ENCODE results near the gene EMC8.

Gene EMC8

DNA sequence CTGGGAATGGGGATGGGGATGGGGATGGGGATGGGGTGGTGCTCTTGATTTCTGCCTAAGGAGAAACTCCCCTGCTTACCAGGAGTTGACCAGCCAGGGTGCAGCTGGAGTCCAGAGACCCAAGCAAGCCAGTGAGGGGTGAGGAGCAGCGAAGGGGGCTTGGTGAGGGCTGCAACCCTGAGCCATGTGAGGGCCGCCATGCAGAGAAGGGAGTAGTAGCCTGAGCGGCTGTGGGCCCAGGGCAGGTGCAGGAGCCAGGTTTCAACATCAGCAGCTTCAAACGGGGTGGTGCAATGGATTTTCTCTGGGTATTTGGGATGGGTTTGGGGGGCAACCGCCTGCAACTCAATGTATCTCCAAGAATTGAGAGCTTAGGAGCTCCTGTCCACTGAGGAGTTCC is 35.4 kb upstream of the EMC8 start:
- no peaks in the 10 kb centered on the region for H3K36me3 ChIP-seq (ENCODE audit: control insufficient read depth, insufficient read depth, low read length)
- H3K9me3 ChIP-seq (ENCODE audit: control insufficient read depth, low read length), result no peaks in the 10 kb centered on the region
- no peak overlapping the region for H3K27ac ChIP-seq (ENCODE audit: low read depth, low read length, severe bottlenecking)
- no peak overlapping the region for H3K4me3 ChIP-seq (ENCODE audit: extremely low read depth, insufficient read depth, low read length, poor library complexity, severe bottlenecking)
- H3K4me1 ChIP-seq (ENCODE audit: control insufficient read depth, insufficient read depth, low read length, poor library complexity, severe bottlenecking), result no peaks in the 10 kb centered on the region
- WGBS, 2 experiments (ENCODE audit: insufficient coverage in 2 of 2), result 81 to 87% methylated on average over 3 to 5 of the region's 5 CpGs

DNA sequence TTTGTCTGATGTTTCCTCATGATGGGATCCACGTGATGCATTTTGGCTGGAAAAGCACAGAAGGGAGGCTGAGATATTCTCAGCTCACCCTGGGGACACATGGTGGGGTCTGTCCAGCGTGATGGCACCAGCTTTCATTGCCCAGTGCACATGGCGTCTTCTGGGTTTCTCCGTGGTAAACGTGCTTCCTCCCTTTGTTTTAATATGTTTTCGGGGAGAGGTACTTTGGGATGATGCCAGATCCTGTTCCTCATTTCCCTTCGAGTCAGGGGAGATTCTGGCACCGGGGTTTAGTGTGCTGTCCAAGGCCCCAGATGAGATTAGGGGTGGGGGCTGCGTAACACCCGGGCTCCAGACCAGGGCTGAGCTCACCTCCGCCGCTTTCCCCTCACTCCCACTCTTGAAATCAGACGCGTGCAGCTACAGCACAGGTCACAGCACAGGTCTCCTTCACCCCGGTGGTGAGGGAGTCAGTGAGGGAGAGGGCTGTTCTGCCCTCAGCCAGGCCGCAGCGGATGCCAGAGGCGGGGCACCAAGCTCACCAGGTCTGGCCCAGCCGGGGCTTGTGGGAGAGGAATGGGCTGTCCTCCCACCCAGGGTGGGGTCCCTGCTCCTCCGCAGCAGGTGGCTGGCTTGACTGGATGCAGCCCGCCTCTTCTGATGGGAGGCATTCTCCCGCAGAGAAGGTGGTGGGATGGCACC is 34.0 kb upstream of the EMC8 start:
- Histone ChIP-seq H3K36me3 (ENCODE audit: control insufficient read depth, insufficient read depth, low read length) (no peaks in the 10 kb centered on the region), H3K4me3 (ENCODE audit: extremely low read depth, insufficient read depth, low read length, poor library complexity, severe bottlenecking) (no peak overlapping the region), H3K4me1 (ENCODE audit: control insufficient read depth, insufficient read depth, low read length, poor library complexity, severe bottlenecking) (no peaks in the 10 kb centered on the region), H3K27ac (ENCODE audit: low read depth, low read length, severe bottlenecking) (no peak overlapping the region), H3K9me3 (ENCODE audit: control insufficient read depth, low read length) (no peaks in the 10 kb centered on the region)
- WGBS, 2 experiments (ENCODE audit: insufficient coverage in 2 of 2), result 90% methylated on average over 14 of the region's 22 CpGs

GRCh38 chr16:85832570-85833218 is 33.4 kb upstream of the EMC8 start:
- Histone ChIP-seq H3K9me3 (ENCODE audit: control insufficient read depth, low read length) (no peaks in the 10 kb centered on the region), H3K4me1 (ENCODE audit: control insufficient read depth, insufficient read depth, low read length, poor library complexity, severe bottlenecking) (no peaks in the 10 kb centered on the region), H3K27ac (ENCODE audit: low read depth, low read length, severe bottlenecking) (no peak overlapping the region), H3K4me3 (ENCODE audit: extremely low read depth, insufficient read depth, low read length, poor library complexity, severe bottlenecking) (no peak overlapping the region), H3K36me3 (ENCODE audit: control insufficient read depth, insufficient read depth, low read length) (no peaks in the 10 kb centered on the region)
- 71 to 81% methylated on average over 21 of the region's 21 CpGs for WGBS, 2 experiments (ENCODE audit: insufficient coverage in 2 of 2)

DNA sequence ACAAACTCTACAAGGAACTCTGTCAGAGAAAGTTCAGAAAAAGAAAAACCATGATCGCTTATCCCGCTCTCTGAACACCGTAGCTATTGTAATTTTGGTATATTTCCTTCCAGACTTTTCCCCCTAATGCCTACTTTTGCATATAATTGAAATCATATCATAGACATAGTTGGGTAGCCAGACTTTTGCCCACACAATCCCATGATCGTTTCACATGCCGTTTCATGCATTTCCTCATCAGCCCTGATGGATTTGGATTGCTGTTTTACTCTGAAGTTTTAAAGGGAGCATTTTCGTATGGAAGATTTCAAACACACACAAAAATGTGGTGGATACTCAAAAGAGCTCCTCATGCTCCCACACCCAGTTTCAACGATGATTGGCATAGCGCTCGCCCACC is 31.5 kb upstream of the EMC8 start:
- WGBS, 2 experiments (ENCODE audit: insufficient coverage in 2 of 2), result 80 to 94% methylated on average over 1 to 3 of the region's 9 CpGs
- H3K4me3 ChIP-seq (ENCODE audit: extremely low read depth, insufficient read depth, low read length, poor library complexity, severe bottlenecking), result no peak overlapping the region
- no peaks in the 10 kb centered on the region for H3K9me3 ChIP-seq (ENCODE audit: control insufficient read depth, low read length)
- no peaks in the 10 kb centered on the region for H3K36me3 ChIP-seq (ENCODE audit: control insufficient read depth, insufficient read depth, low read length)
- H3K27ac ChIP-seq (ENCODE audit: low read depth, low read length, severe bottlenecking), result no peak overlapping the region
- H3K4me1 ChIP-seq (ENCODE audit: control insufficient read depth, insufficient read depth, low read length, poor library complexity, severe bottlenecking), result no peaks in the 10 kb centered on the region

DNA sequence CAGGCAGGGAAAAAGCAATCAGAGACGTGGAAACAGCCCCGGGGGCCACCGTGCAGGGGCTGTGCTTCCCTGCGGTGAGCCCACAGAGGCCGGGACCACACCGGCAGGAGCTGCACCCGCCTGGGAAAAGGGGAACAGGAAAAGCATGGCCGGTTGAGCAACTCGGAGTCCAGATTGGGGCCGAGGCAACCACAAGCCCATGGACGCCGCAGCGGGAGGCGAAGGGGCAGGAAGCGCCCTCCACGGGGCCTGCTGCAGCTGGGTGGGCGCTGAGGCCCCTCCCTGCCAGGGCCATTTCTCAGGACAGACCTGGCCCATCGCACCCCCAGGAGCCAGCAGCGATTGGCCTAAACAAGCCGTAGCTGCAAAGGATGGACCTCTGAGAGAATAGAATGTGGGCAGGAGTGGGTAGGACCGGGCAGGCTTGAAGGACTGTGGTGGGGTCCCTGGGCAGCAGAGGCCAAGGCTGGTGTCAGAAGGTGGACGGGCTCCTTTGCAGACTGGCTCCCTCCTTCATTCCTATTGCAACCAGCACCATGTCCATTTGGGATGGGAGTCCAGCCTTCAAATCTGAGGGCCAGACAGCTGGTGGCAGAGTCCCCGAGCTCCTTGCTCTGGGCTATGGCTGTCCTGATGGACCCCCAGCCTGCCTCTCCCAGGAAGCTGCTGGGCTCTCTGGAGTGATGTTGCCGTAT is 30.6 kb upstream of the EMC8 start:
- Histone ChIP-seq H3K4me3 (ENCODE audit: extremely low read depth, insufficient read depth, low read length, poor library complexity, severe bottlenecking) (no peak overlapping the region), H3K36me3 (ENCODE audit: control insufficient read depth, insufficient read depth, low read length) (no peaks in the 10 kb centered on the region), H3K4me1 (ENCODE audit: control insufficient read depth, insufficient read depth, low read length, poor library complexity, severe bottlenecking) (no peaks in the 10 kb centered on the region), H3K9me3 (ENCODE audit: control insufficient read depth, low read length) (no peaks in the 10 kb centered on the region), H3K27ac (ENCODE audit: low read depth, low read length, severe bottlenecking) (no peak overlapping the region)
- 86 to 87% methylated on average over 20 to 24 of the region's 24 CpGs for WGBS, 2 experiments (ENCODE audit: insufficient coverage in 2 of 2)

GRCh38 chr16:85829171-85829719 is 29.9 kb upstream of the EMC8 start:
- Histone ChIP-seq H3K27ac (ENCODE audit: low read depth, low read length, severe bottlenecking) (no peak overlapping the region), H3K4me1 (ENCODE audit: control insufficient read depth, insufficient read depth, low read length, poor library complexity, severe bottlenecking) (no peaks in the 10 kb centered on the region), H3K4me3 (ENCODE audit: extremely low read depth, insufficient read depth, low read length, poor library complexity, severe bottlenecking) (no peak overlapping the region), H3K36me3 (ENCODE audit: control insufficient read depth, insufficient read depth, low read length) (no peaks in the 10 kb centered on the region), H3K9me3 (ENCODE audit: control insufficient read depth, low read length) (no peaks in the 10 kb centered on the region)
- WGBS, 2 experiments (ENCODE audit: insufficient coverage in 2 of 2), result 90 to 96% methylated on average over 8 to 9 of the region's 15 CpGs

GRCh38 chr16:85828166-85828565 is 28.8 kb upstream of the EMC8 start:
- no peaks in the 10 kb centered on the region for H3K36me3 ChIP-seq (ENCODE audit: control insufficient read depth, insufficient read depth, low read length)
- no peak overlapping the region for H3K27ac ChIP-seq (ENCODE audit: low read depth, low read length, severe bottlenecking)
- no peak overlapping the region for H3K4me3 ChIP-seq (ENCODE audit: extremely low read depth, insufficient read depth, low read length, poor library complexity, severe bottlenecking)
- no peaks in the 10 kb centered on the region for H3K4me1 ChIP-seq (ENCODE audit: control insufficient read depth, insufficient read depth, low read length, poor library complexity, severe bottlenecking)
- no peaks in the 10 kb centered on the region for H3K9me3 ChIP-seq (ENCODE audit: control insufficient read depth, low read length)
- WGBS, 2 experiments (ENCODE audit: insufficient coverage in 2 of 2), result 84 to 91% methylated on average over 3 to 8 of the region's 9 CpGs

DNA sequence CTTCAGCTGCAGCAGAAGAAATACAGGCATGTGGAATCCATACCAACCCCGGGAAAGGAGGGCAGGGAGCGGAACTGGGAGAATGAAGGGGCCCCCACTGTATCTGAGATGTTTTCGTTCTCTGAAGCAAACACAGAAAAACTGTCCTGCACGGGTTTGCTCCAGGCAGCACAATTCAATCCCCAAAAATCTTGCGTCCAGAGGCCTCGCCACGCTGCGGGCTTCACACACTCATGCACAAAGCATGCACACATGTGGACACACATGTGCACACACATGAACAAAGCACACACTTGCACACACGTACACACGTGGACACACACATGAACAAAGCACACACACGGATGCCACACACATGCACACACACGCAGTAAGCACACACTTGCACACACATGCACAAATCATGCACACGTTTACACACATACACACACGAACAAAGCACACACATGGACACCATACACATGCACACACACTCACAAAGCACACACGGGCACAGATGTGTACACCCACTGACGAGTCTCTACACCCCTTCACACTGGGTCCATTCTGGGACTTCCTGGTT is 27.4 kb upstream of the EMC8 start:
- Histone ChIP-seq H3K27ac (ENCODE audit: low read depth, low read length, severe bottlenecking) (no peak overlapping the region), H3K4me3 (ENCODE audit: extremely low read depth, insufficient read depth, low read length, poor library complexity, severe bottlenecking) (no peak overlapping the region), H3K4me1 (ENCODE audit: control insufficient read depth, insufficient read depth, low read length, poor library complexity, severe bottlenecking) (no peaks in the 10 kb centered on the region), H3K9me3 (ENCODE audit: control insufficient read depth, low read length) (no peaks in the 10 kb centered on the region), H3K36me3 (ENCODE audit: control insufficient read depth, insufficient read depth, low read length) (no peaks in the 10 kb centered on the region)
- WGBS, 2 experiments (ENCODE audit: insufficient coverage in 2 of 2), result 89 to 90% methylated on average over 12 to 16 of the region's 16 CpGs

GRCh38 chr16:85825326-85825725 is 26.0 kb upstream of the EMC8 start:
- H3K27ac ChIP-seq (ENCODE audit: low read depth, low read length, severe bottlenecking), result no peak overlapping the region
- H3K4me1 ChIP-seq (ENCODE audit: control insufficient read depth, insufficient read depth, low read length, poor library complexity, severe bottlenecking), result no peaks in the 10 kb centered on the region
- no peak overlapping the region for H3K4me3 ChIP-seq (ENCODE audit: extremely low read depth, insufficient read depth, low read length, poor library complexity, severe bottlenecking)
- 71 to 83% methylated on average over 5 to 7 of the region's 9 CpGs for WGBS, 2 experiments (ENCODE audit: insufficient coverage in 2 of 2)
- no peaks in the 10 kb centered on the region for H3K36me3 ChIP-seq (ENCODE audit: control insufficient read depth, insufficient read depth, low read length)
- no peaks in the 10 kb centered on the region for H3K9me3 ChIP-seq (ENCODE audit: control insufficient read depth, low read length)

GRCh38 chr16:85824161-85825135 is 25.1 kb upstream of the EMC8 start:
- no peak overlapping the region for H3K4me3 ChIP-seq (ENCODE audit: extremely low read depth, insufficient read depth, low read length, poor library complexity, severe bottlenecking)
- 79 to 90% methylated on average over 17 to 20 of the region's 20 CpGs for WGBS, 2 experiments (ENCODE audit: insufficient coverage in 2 of 2)

More at GRCh38 chr16:85824161-85825135, 25.1 kb upstream of the EMC8 start:
- no peaks in the 10 kb centered on the region for H3K4me1 ChIP-seq (ENCODE audit: control insufficient read depth, insufficient read depth, low read length, poor library complexity, severe bottlenecking)
- no peaks in the 10 kb centered on the region for H3K9me3 ChIP-seq (ENCODE audit: control insufficient read depth, low read length)
- no peak overlapping the region for H3K27ac ChIP-seq (ENCODE audit: low read depth, low read length, severe bottlenecking)
- H3K36me3 ChIP-seq (ENCODE audit: control insufficient read depth, insufficient read depth, low read length), result no peaks in the 10 kb centered on the region
